SW480 (cell line): ENCODE data around the gene ZFPL1.

Source experiments
- DNase-seq: peaks from one replicate; pipeline ENCODE4 v3.0.0-alpha.2; 2016; ENCODE audit warnings: low spot score

The ZFPL1 gene

DNA sequence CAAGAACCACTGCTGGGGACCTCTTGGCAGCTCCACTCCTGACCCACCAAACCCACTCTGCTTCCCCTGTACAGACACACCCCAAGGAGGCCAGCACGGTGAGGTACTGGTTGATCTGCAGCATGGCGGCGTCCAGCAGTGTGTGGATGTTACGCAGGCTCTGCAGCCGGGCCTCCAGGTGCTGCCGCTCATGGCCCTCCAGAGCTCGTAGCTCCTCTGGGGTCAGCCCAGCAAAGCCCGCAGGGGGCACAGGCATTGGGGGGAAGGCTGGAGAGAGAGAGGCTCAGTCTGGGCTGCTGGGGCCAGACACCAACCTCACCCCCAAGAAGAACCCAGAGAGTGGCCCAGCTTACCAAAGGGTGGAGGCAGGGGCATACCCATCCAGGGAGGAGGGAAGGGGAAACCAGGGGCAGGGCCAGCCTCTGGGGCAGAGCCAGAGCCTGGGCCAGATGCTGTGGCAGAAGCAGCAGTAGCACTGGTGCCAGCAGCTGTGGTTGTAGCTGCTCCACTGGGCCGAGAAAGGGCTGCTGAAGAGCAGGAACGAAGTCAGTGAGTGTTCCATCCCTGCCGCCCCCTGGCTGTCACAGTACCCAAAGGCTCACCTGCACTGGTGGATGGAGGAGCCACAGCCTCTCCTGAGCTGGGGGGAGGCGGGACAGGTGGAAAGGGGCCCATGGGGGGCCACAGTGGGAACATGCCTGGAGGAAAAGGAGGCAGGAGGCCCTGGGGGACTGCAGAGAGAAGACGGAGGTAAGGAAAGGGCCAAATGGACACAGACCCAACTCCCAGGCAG, 45.8 kb downstream of the ZFPL1 start:
- DNase-seq = no peak

DNA sequence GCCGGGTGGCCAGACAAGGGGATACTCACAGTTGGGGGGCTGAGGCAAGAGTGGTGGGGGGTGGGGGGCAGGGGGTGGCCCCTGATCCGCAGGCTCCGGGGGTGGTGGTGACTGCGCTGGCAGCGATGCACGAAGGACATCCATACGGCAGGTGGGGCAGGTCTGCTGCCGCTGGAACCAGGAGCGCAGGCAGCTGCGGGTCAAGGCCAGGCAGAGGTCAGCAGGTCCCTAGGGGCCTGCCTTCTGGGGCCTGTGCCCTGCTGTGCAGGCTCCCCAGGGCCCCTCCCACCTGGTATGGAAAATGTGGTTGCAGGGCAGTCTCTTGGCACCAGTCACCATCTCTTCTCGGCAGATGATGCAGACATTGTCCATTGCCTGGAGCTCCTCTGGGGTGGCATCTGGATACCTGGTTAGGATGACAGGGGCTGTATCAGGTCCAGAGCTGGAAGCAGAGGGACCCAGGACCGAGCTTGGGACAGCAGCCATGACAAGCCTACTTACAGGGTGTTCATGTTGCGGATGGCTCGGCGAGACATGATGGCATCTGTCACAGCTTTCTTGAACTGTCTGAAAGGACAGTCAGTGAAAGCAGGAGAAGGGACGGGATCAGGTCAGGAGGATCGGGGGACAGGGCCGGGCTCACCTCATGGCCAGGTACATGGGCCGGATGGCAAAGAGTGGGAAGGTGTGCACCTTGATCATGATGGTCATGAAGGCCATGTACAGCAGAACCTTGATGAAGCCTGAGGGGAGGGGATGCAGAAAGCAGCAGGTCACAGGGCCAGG, 46.8 kb downstream of the ZFPL1 start:
- no peak for DNase-seq

DNA sequence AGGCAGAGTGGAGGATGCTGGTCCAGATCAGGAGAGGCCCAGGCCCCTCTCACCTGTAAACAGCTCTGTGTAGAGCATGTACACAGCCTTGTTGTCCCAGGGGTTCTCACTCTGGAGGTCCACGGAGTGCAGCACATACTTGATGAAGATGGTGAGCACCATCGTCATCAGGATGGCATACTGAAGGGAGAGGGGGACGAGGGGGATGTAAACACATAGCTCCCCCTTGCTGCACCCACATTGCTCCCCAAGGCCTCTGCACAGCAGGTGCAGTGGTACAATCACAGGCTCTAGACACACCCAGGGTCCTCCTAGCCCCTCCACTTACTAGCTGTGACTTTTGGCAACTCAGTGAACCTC, 47.4 kb downstream of the ZFPL1 start:
- no peak for DNase-seq

DNA sequence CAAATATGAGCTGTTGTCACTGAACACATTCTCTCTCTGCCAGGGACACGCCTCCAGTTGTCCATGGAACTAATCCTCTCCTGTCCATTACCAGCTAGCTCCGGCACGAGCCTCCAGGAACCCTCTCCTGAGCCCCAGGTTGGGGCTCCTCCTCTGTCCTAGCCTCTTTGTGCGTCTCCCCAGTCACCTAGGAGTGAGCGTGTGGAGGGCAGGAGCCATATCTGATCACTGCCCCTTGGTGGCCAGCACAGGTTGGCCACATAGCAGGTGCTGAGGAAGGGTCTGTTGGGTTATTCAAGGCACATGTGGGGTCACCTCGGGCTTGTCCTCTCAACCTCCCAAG, 47.8 kb downstream of the ZFPL1 start:
- DNase-seq = no peak

DNA sequence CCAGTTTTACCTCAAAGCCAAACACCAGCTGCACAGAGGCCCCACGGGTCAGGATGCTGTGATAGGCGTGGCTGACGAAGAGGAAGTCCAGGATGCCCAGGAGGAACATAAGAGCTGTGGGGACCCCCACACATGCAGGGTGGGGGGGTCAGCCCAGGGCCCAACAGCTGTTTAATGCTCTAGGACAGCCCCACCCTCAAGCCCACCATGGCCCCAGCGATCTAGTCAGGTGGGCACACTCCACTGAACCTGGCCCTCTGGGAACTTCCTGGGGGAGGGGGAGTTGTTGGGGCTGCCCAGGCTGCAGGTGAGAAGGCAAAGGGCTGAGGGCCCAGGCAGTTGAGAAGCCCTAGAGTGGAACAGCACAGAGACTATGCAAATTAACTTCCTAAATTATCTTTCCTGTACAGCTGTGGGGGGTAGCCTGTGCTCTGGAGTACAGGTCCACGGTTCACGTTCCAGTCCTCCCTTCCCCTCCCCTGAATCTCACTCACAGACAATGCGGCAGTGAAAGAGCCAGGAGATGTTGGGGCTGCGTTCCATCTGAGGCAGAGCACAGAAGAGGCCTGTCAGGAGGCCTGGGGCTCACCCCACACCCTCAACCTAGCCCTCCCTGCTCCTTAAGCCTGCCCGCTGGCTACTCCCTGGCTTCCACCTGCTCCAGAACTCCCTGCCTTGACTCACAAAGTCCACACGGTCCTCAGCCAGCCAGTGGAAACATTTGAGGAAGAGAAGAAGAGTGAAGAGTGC, 48.4 kb downstream of the ZFPL1 start:
- DNase-seq = no peak

DNA sequence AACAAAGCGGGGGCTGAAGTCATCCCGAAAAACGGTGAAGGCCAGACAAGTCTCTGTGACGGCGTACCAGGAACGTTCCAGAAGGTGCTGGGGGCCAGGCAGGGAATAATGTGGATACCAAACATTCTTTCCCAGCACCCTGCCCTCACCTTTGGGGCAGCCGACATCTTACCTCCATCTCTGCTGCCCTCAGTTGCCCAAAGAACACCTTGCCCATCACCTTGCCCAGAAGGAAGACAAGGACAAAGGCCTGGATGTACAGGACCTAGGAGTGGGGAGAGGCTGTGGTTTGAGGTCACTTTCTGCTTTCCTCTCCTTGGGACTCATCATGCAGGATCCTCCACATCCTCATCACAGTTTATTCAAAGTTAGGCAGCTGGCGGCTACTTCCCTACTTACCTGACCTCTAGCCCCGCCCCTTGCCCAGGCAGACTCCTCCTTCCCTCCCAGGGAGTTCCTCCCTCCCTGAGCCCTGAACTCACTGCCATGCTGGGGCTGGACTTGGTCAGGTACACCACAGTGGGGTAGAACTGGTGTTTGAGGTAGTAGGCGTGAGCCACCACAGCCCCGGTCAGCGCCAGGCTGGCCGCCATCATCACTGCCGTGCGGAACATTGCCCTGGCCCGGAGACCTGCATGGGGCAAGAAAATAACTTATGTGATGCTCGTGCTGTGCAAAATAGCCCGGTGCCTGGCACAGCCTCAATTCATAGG, 49.1 kb downstream of the ZFPL1 start:
- peak; percentile 67 for DNase-seq

DNA sequence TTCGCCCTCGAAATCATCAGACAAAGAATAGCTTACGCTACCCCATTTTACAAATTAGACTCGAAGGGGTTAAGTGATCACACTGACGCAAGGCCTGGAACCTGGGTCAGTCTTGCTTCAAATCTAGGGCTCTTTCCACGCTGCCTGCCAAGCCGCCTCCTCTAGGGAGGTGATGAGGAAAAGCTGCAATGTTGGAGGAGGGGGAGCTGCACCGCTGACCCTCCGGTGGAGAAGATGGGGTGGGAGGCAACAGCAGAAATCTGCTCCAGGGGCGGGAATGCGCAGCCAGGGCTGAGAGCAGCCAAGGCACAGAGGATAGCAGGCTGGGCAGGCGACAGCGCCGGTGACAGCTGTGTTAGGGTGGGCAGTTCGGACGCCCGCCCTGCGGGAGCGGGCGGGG, 49.7 kb downstream of the ZFPL1 start:
- DNase-seq = no peak

DNA sequence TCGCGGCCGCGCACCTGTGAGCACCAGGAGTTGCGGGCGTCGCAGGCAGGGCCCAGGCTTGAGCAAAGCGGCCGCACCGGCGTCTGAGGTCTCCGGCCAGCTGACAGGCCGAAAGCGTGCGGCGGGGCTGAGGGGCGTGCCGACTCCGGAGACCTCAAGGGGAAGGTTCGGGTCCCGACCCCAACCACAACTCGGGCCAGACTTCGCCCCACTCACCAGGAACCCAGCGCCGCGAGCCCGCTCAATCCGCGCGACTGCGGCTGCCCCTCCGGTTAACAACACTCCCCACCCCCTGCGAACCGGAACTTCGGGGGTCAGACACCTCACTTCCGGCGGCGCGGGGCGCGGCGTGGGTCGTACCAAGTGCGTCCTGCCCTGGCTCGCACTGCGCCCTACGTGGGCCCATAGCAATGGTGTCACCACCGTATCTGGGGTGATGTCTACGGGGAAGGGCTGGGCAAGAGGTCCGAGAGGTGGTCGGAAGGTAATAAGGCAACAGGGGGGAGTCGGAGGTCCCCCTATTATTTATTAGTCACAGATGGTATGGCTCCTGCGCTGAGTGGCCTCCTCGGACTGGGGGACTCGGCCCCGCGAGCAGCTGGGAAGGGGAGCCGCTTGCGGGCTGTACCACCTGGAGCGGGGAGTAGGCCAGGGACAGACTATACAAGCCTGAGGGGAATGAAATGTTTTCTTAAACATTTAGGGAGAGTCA, 50.4 kb downstream of the ZFPL1 start, which contains the start of gene SYVN1:
TSS of gene SYVN1 (minus strand) at position 280 of the 712 bp plus-strand sequence. CDS start 918 bp downstream, outside the sequence.
- DNase-seq = peak; percentile 85

DNA sequence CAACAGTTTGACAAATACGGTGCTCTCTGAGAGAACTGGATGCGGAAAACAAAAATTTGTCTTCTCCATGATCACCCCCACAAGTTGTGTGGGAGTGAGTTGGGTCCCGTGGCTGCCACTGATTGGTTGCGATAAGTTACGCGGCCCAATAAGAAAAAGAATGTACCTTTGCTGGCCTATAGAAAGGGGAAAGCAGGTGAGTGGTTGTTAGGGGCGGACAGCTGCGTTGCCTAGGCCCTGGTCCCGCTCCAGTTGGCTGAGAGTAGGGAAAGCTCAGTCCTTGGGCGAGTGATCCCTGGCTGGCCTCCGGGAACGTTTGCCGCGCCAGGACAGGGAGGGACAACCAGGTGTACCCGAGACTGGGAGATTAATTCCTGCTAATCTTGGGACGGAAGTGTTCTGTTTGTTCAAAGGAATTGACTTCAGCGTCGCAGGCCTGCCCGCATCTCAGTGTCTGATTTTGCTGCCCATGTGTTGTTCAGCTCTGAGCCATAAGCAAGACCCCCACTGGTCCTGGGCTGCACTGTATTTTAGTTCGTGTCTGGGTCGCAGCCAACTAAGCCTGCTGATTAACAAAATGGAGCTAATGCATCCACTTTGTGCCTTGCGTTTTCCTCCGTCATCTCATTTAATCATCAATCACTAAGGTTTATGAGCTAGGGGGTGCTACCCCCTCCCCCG, 51.1 kb downstream of the ZFPL1 start:
- DNase-seq = peak; percentile 99

DNA sequence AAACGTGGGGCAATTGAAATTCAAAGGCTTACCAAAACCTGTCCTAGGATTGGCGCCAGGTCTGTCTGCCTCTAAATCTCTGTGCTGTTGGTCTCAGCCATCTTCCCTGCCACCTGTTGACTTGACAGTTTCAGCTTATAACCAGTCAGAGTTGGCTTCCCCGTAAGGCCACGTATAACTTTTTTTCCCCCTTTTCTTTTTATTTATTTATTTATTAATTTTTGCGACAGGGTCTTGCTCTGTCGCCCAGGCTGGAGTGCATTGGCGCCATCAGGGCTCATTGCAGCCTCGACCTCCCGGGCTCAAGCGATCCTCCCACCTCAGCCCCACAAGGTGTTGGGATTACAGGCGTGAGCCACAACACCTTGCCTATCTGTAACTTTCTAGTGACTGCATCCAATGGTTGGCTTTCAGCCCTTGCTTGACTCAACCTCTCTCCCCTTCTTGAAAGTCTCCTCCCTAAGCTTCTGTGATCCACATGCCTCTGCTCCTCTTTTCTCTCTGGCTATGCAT, 51.7 kb downstream of the ZFPL1 start:
- no peak for DNase-seq

DNA sequence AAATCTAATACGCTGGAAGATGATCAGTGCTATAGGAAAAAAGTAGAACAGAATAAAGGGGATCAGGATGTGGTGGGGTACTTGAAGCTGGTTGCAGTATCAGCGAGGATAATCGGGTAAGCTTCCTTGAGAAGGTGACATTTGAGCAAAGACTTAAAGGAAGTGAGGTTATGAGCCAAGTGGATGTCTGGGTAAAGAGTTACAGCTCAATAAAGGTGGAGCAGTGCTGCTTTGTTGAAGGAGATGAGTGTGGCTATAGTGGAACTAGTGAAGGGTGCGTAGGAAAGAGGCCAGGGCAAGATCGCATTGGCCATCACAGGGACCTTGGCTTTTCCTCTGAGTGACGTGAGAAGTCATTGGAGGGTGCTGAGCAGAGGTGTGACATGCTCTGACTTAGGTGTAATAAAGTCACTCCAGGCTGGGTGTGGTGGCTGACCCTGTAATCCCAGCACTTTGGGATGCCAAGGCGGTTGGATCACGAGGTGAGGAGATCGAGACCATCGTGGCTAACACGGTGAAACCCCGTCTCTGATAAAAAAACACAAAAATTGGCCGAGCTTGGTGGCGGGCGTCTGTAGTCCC, 52.6 kb downstream of the ZFPL1 start:
- no peak for DNase-seq
